Memory B cell (primary cell): ENCODE results near the gene KLHL33.
A peak's percentile ranks its signal among the peaks of the same experiment; 100 is the strongest.

Experiments used
- ATAC-seq: fragments of 150-1000 bp; cut with Tn5 transposase; 2 replicates; pipeline ENCODE4 v1.10.0; 2021; ENCODE audit warnings: low read depth, mild to moderate bottlenecking, moderate library complexity
- DNase-seq, 2 donors: peaks; one replicate each; pipeline ENCODE4 v3.0.0; 2022; ENCODE audit warnings: low spot score in 2 of 2
- H3K27ac Mint-ChIP-seq: one replicate; pipeline ENCODE4 v1.8.0; 2022; ENCODE audit warnings: mild to moderate bottlenecking, moderate library complexity, mixed read lengths
- H3K27me3 Mint-ChIP-seq: one replicate; pipeline ENCODE4 v1.8.0; 2022; ENCODE audit warnings: mixed read lengths
- H3K36me3 Mint-ChIP-seq: one replicate; pipeline ENCODE4 v1.8.0; 2022; ENCODE audit warnings: mild to moderate bottlenecking, mixed read lengths
- H3K4me1 Mint-ChIP-seq: one replicate; pipeline ENCODE4 v1.8.0; 2022; ENCODE audit warnings: mixed read lengths
- H3K4me3 Mint-ChIP-seq: one replicate; pipeline ENCODE4 v1.8.0; 2022; ENCODE audit warnings: mild to moderate bottlenecking, moderate library complexity, mixed read lengths
- H3K9me3 Mint-ChIP-seq: one replicate; pipeline ENCODE4 v1.8.0; 2022; ENCODE audit warnings: mixed read lengths

Gene KLHL33

GRCh38 chr14:20383032-20383431 is 52.9 kb downstream of the KLHL33 start:
- H3K4me3 Mint-ChIP-seq: no peak overlapping the region
- peaks cover 50% of the 10 kb centered on the region for H3K36me3 Mint-ChIP-seq
- peaks cover 4% of the 10 kb centered on the region for H3K4me1 Mint-ChIP-seq
- H3K9me3 Mint-ChIP-seq: peaks cover 1% of the 10 kb centered on the region
- ATAC-seq: no peak
- no peak for DNase-seq
- no peaks in the 10 kb centered on the region for H3K27me3 Mint-ChIP-seq
- H3K27ac Mint-ChIP-seq: no peak overlapping the region

DNA sequence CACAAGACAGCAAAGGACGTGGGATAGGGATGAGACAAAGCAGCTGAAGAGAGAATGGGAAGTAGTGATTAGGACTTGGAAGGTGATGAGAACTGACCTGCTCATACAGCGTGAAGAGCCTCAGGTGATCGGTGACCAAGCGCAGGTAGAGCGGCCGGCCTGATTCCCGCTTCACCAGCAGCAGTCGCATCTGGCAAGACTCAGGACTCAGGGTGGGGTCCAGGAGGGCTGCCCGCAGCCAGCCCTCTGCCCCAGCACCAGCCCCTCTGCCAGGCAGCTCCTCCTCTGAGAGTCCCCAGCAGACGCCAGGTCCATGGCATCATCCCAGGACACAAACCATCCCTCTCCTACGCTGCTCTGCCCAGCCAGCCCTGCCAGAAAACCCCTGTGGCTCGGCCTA is 53.4 kb downstream of the KLHL33 start:
- DNase-seq (no peak), ATAC-seq (no peak)
- Mint-ChIP-seq H3K27me3 (no peaks in the 10 kb centered on the region), H3K36me3 (peaks cover 50% of the 10 kb centered on the region), H3K27ac (peak overlapping the region; percentile 18), H3K4me3 (no peak overlapping the region), H3K9me3 (no peaks in the 10 kb centered on the region), H3K4me1 (peaks cover 1% of the 10 kb centered on the region)

- peak overlapping the region; percentile 32 for H3K27ac Mint-ChIP-seq
- H3K9me3 Mint-ChIP-seq: no peaks in the 10 kb centered on the region
- H3K27me3 Mint-ChIP-seq: no peaks in the 10 kb centered on the region
- peaks cover 56% of the 10 kb centered on the region for H3K36me3 Mint-ChIP-seq
- no peak overlapping the region for H3K4me3 Mint-ChIP-seq
- H3K4me1 Mint-ChIP-seq: no peaks in the 10 kb centered on the region
- ATAC-seq (no peak), DNase-seq (no peak)
Observed at GRCh38 chr14:20381341-20381740, 54.6 kb downstream of the KLHL33 start.

DNA sequence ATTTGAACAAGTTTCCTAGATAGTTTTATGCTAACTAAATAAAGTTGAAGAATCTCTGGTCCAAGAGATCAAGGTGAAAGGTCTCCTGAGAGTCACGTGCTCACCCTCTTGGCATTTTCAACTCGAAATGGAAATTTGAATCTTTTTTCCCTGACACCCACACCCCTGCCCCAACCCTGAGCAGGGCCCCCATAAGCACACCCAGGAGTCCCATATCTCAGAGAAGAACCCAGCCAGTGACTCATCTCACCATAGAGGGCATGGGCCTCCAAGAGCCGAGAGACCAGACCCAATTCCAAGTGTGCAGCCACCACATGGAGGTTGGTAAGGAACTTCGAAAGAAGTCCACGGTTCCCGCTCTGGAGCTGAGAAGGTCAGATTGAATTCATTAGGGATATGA is 55.3 kb downstream of the KLHL33 start:
- no peaks in the 10 kb centered on the region for H3K4me1 Mint-ChIP-seq
- DNase-seq (no peak), ATAC-seq (no peak)
- H3K27me3 Mint-ChIP-seq: no peaks in the 10 kb centered on the region
- H3K9me3 Mint-ChIP-seq: no peaks in the 10 kb centered on the region
- peak overlapping the region; percentile 32 for H3K27ac Mint-ChIP-seq
- H3K4me3 Mint-ChIP-seq: no peak overlapping the region
- peaks cover 57% of the 10 kb centered on the region for H3K36me3 Mint-ChIP-seq

DNA sequence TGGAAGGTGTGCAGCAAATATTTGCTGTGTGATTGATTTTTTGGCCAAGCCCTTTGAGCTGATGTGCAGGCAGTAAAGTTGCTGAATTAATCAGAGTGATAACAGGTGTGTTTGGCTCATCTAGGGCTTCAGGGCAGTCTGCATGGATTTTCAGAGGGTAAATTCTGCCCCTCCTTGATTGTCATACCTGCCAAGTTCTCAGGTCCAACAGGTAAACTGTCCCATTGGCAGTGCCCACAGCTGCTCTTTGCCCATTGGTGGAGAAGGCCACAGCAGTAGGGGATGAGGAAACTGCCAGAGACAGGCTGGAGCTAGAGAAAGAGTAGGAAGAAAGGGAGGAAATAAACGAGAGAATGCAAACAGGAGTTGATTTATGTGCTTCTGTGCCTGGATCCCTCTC is 56.2 kb downstream of the KLHL33 start:
- Mint-ChIP-seq H3K4me3 (no peak overlapping the region), H3K27me3 (no peaks in the 10 kb centered on the region), H3K27ac (peak overlapping the region; percentile 60), H3K4me1 (no peaks in the 10 kb centered on the region), H3K9me3 (no peaks in the 10 kb centered on the region), H3K36me3 (peaks cover 61% of the 10 kb centered on the region)
- DNase-seq (no peak), ATAC-seq (no peak)

DNA sequence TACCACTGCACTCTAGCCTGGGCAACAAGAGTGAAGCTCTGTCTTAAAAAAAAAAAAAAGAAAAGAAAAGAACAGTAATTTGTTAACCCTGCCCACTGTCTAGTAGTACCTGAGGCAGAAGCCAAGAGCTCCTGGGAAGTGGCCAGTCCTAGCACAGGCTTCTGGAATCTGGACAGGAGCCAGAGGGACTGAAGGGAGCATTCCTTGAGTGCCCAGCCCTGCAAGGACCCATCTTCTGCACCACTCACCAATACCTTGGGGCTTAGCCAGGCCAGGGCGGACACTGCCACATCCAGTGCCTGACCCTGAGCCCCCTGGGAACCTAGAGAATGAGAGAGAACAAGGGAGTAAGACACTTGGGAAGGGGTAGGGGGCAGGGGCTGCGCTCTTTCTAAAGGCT is 58.8 kb downstream of the KLHL33 start:
- H3K4me3 Mint-ChIP-seq: no peak overlapping the region
- H3K4me1 Mint-ChIP-seq: no peaks in the 10 kb centered on the region
- no peak for ATAC-seq
- no peaks in the 10 kb centered on the region for H3K27me3 Mint-ChIP-seq
- no peak overlapping the region for H3K27ac Mint-ChIP-seq
- no peak for DNase-seq
- peaks cover 65% of the 10 kb centered on the region for H3K36me3 Mint-ChIP-seq
- H3K9me3 Mint-ChIP-seq: no peaks in the 10 kb centered on the region

DNA sequence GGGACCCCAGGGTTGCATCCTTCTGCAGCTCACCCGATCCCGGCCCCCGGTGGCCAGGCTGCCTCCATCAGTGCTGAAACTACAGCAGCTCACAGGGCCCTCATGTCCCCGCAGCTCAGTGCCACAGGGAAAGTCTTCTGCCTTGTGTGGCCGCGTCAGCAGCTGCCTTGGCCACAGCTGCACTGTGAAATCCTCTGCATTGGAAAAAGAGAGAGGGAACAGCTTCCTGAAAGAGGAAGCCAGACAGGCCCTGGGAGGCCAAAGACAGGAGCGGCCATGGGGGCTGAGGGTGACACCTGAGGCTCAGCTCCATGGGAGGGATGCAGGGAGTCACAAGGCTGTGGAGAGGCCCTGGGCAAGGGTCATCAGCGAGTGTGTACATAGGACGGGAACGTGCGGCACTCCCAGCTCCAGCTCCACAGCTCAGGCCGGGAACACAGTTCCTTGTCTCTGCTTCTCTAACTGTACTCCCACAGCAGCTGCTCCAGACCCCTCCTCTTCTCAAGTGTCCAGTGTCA is 59.8 kb downstream of the KLHL33 start:
- H3K36me3 Mint-ChIP-seq: peaks cover 68% of the 10 kb centered on the region
- H3K4me3 Mint-ChIP-seq: no peak overlapping the region
- no peaks in the 10 kb centered on the region for H3K27me3 Mint-ChIP-seq
- no peaks in the 10 kb centered on the region for H3K9me3 Mint-ChIP-seq
- no peak overlapping the region for H3K27ac Mint-ChIP-seq
- DNase-seq (no peak), ATAC-seq (no peak)
- no peaks in the 10 kb centered on the region for H3K4me1 Mint-ChIP-seq
